Prostate gland (tissue), 2 donors: ENCODE data around the gene POLDIP3. TPM values are rescaled to one million over a fixed set of nuclear protein-coding genes. Genes with fewer than 3 reads are reported as not detected.
A peak's percentile ranks its signal among the peaks of the same experiment; 100 is the strongest.

Experiments used
- DNase-seq: peaks from one replicate; pipeline ENCODE4 v3.0.0-alpha.2; 2019; ENCODE audit warnings: low spot score
- H3K27ac ChIP-seq, 2 donors: fragments of 200-600 bp; sonication (generic); 2 replicates each; pipeline ENCODE4 v1.5.1; 2017 to 2019
- H3K27me3 ChIP-seq: fragments of 200-600 bp; sonication (generic); replicated peaks from 2 replicates; pipeline ENCODE4 v1.5.1; 2019; ENCODE audit not compliant: insufficient read depth
- H3K36me3 ChIP-seq, 2 donors: fragments of 200-600 bp; sonication (generic); 1 replicate in 1 of 2; 2 replicates in 1 of 2; pipeline versions ENCODE4 v1.5.1 to v1.8.1; 2017 to 2019
- H3K4me1 ChIP-seq: fragments of 200-600 bp; sonication (generic); replicated peaks from 2 replicates; pipeline ENCODE4 v1.5.1; 2019
- H3K4me3 ChIP-seq, 2 donors: fragments of 200-600 bp; sonication (generic); 2 replicates each; pipeline ENCODE4 v1.5.1; 2017 to 2019
- H3K9me3 ChIP-seq: fragments of 200-600 bp; sonication (generic); 2 replicates; pipeline ENCODE4 v1.5.1; 2017
- POLR2A ChIP-seq: fragments of 450-650 bp; IDR thresholded peaks from one replicate; pipeline ENCODE4 v1.6.1; 2016; ENCODE audit warnings: antibody characterized with exemption, mild to moderate bottlenecking
- POLR2AphosphoS5 ChIP-seq: sonication (generic); formaldehyde crosslinking; IDR thresholded peaks from one replicate; pipeline ENCODE4 v1.6.1; 2017; ENCODE audit warnings: antibody characterized with exemption
- WGBS: methylation state at CpG from one replicate; pipeline ENCODE4 v1.1.5; 2018; 5-methylcytosine and 5-hydroxymethylcytosine counted together
- intact Hi-C: fragments of 100-400 bp; cut with DNase I; formaldehyde crosslinking; loops from one replicate; pipeline ENCODE4 v1.14.2; 2022
- total RNA-seq, 2 donors: library from RNA; depleted of rRNA; stranded (reverse); fragments of >200 nt; gene quantifications; one replicate each; pipeline ENCODE4 v1.1.0, GENCODE V29; 2016
- TF ChIP-seq, protein P1 (sequence below), 4 experiments: fragments of 200-600 bp in 2 of 4; fragments of 450-650 bp in 2 of 4; sonication (generic) in 2 of 4; IDR thresholded peaks; 1 replicate in 3 of 4; 2 replicates in 1 of 4; pipeline ENCODE4 v1.5.1; 2016 to 2019; ENCODE audit warnings: antibody characterized with exemption in 4 of 4, mild to moderate bottlenecking in 2 of 4, moderate library complexity in 2 of 4

The POLDIP3 gene
- total RNA-seq, 2 donors from 2014 or later: 46.4 to 62.6 TPM

DNA sequence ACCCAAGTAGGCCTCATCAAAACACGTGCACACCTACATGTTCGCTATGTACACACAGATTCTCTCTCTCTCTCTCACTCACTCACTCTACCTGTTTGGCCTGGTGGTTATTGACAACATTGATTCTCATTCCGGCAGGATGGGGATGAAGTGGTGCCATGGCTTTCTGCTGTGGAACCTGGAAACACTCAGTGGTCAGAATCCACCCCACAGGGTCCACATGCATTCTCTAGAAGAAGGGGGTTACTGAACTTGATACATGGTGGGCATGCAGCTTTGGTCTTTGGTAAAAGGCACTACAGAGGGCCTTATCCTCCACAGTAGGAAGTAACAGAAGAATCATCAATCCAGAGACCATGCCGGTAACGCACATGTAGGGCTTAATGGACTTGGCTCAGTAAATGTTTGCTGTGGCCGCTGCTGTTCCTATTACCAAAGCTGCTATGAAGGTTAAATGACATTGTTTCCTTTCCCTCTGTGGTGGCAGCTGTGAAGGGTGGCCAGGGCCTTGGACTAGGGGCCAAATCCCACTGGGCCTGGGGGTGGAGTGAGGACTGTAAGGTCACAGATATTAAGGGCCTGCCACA, 12.7 kb downstream of the POLDIP3 start:
- WGBS: 66% methylated on average over 6 of the region's 6 CpGs
- Histone ChIP-seq H3K27me3 (no peaks in the 10 kb centered on the region), H3K9me3 (no peaks in the 10 kb centered on the region), H3K27ac (peak overlapping the region in 1 of 2 donors; percentile 8), H3K4me1 (no peaks in the 10 kb centered on the region), H3K36me3 (peaks cover 0 to 20% of the 10 kb centered on the region in 2 donors), H3K4me3 (no peak overlapping the region)
- no peak for DNase-seq
- TF ChIP-seq POLR2AphosphoS5 (peak; percentile 79), POLR2A (no peak)
- TF ChIP-seq, protein P1, sequence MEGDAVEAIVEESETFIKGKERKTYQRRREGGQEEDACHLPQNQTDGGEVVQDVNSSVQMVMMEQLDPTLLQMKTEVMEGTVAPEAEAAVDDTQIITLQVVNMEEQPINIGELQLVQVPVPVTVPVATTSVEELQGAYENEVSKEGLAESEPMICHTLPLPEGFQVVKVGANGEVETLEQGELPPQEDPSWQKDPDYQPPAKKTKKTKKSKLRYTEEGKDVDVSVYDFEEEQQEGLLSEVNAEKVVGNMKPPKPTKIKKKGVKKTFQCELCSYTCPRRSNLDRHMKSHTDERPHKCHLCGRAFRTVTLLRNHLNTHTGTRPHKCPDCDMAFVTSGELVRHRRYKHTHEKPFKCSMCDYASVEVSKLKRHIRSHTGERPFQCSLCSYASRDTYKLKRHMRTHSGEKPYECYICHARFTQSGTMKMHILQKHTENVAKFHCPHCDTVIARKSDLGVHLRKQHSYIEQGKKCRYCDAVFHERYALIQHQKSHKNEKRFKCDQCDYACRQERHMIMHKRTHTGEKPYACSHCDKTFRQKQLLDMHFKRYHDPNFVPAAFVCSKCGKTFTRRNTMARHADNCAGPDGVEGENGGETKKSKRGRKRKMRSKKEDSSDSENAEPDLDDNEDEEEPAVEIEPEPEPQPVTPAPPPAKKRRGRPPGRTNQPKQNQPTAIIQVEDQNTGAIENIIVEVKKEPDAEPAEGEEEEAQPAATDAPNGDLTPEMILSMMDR (IDR thresholded peaks at IDR 0.05): no peak
- intact Hi-C loops: no loop called here

- H3K36me3 ChIP-seq: peaks cover 20 to 29% of the 10 kb centered on the region in 2 donors
- WGBS: 81% methylated on average over 11 of the region's 11 CpGs
- no peaks in the 10 kb centered on the region for H3K27me3 ChIP-seq
- intact Hi-C loops: no loop called here
- H3K4me3 ChIP-seq: no peak overlapping the region
- no peaks in the 10 kb centered on the region for H3K4me1 ChIP-seq
- DNase-seq: no peak
- TF ChIP-seq POLR2A (no peak), POLR2AphosphoS5 (no peak)
- TF ChIP-seq, protein P1 (IDR thresholded peaks at IDR 0.05): no peak
- H3K9me3 ChIP-seq: no peaks in the 10 kb centered on the region
- H3K27ac ChIP-seq: no peak overlapping the region
These were observed 17.7 kb downstream of the POLDIP3 start for GRCh38 chr22:42596863-42597530.

DNA sequence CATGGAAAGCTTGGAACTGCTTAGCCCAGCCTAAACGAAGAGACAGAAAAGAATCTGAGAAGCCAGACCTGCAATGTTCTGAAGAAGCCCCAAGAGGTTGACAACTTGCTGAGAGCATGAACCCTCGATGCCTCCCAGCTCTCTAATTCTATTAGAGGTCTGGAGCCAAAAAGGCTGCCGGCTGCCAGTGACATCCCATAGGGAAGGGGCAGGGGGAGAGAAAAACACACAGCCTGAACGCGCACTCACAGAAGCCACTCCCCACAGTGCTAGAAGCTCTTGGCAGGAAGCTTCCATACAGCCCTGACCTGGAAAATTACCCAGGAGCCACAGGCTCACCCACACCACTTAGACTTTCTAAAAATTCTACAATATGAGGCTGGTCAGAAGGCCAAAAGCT, 18.3 kb downstream of the POLDIP3 start:
- no peaks in the 10 kb centered on the region for H3K9me3 ChIP-seq
- H3K4me3 ChIP-seq: no peak overlapping the region
- intact Hi-C loops: no loop called here
- TF ChIP-seq POLR2AphosphoS5 (no peak), POLR2A (no peak)
- TF ChIP-seq, protein P1 (IDR thresholded peaks at IDR 0.05): no peak
- H3K27ac ChIP-seq: no peak overlapping the region
- H3K4me1 ChIP-seq: no peaks in the 10 kb centered on the region
- peaks cover 23 to 29% of the 10 kb centered on the region in 2 donors for H3K36me3 ChIP-seq
- DNase-seq: no peak
- no peaks in the 10 kb centered on the region for H3K27me3 ChIP-seq
- WGBS: 40% methylated on average over 5 of the region's 5 CpGs

DNA sequence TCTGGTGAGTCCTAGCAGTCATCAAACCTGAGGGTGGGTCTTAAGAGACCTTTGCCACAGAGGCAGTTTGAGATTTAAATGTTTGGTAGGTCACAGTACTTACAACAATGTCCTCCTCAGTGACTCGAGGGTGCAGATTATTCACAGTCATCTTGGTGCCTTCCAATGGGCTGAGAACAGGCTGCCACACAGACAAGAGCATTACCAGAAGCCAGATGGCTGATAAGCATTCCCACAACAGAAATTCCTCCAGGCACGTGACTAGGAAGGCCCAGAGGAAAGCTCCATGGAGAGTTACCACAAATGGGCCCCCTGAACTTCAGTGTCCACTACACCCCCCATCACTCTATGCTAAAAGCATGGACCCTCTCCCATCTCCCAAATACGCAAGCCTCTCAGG, 19.2 kb downstream of the POLDIP3 start:
- no peak overlapping the region for H3K27ac ChIP-seq
- H3K4me1 ChIP-seq: no peaks in the 10 kb centered on the region
- no peaks in the 10 kb centered on the region for H3K27me3 ChIP-seq
- TF ChIP-seq POLR2A (no peak), POLR2AphosphoS5 (no peak)
- TF ChIP-seq, protein P1 (IDR thresholded peaks at IDR 0.05): no peak
- intact Hi-C loops: no loop called here
- no peak for DNase-seq
- no peaks in the 10 kb centered on the region for H3K9me3 ChIP-seq
- no peak overlapping the region for H3K4me3 ChIP-seq
- 74% methylated on average over 3 of the region's 3 CpGs for WGBS
- peaks cover 24 to 29% of the 10 kb centered on the region in 2 donors for H3K36me3 ChIP-seq

DNA sequence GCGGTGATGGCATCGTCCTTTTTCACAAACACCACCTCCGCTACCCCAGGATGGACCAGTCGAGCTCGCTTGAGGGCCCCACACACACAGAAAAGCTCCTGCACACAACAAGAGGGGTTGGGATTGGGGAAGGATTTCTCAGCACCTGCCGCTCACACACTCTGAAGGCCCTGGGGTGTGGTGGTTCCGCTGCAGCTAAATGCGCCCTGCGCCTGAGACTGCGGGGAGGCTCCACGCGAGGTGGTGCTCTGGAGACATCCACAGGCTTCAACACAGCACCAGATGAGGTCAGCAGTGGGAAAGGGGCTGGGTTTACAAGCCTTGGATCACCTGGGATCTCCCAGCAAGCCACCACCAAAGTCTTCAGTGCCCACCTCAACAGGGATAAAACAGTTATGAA, 22.7 kb downstream of the POLDIP3 start:
- DNase-seq: no peak
- no peak overlapping the region for H3K27ac ChIP-seq
- H3K27me3 ChIP-seq: no peaks in the 10 kb centered on the region
- H3K9me3 ChIP-seq: no peaks in the 10 kb centered on the region
- intact Hi-C loops: no loop called here
- TF ChIP-seq POLR2AphosphoS5: no peak
- no peak for TF ChIP-seq POLR2A
- H3K4me3 ChIP-seq: no peak overlapping the region
- H3K36me3 ChIP-seq: peaks cover 20 to 27% of the 10 kb centered on the region in 2 donors
- H3K4me1 ChIP-seq: no peaks in the 10 kb centered on the region
- 96% methylated on average over 12 of the region's 12 CpGs for WGBS
